ENCODE measurements around the gene CALR3.
"Not testable (repeated sequence)": the region's sequence is repeated elsewhere in the genome, so short reads cannot be mapped to it uniquely, and the experiment has no call there.

Gene CALR3

DNA sequence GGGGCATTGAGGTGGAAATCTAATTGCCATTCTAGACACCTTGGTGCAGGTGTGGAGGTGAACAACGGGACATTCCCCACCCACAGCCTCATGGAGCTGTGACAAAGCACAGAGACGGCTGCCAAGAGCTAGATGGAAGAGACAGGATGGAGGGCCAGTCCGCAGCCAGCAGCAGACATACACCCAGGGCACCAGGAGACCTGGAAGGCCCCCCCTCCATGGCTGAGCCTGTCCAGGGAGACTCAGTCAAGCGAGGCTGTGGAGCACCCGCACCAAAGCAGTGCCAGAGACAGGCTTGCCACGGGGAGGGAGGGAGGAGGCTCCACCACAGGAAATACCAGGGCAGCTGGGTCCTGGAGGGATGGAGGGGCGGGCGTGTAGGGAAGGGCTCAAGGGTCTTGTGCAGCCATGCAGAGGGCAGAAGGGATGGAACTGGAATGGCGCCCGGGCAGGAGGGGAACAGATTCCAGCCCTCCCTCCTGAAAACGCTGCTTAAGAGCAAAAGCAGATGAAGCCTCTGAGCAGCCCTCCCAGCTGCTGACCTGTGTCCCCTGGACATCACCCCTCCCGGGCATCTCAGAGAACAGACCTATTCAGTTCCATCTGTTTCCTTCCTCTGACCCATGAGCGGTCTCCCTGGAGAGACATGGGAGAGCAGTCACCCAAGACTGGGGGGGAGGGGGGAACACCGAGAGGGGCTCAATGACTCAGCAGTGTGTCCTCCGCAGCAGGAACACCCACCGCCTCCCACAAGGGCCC lies 38.6 kb downstream of the CALR3 start:
- DNase-seq, result no peak

DNA sequence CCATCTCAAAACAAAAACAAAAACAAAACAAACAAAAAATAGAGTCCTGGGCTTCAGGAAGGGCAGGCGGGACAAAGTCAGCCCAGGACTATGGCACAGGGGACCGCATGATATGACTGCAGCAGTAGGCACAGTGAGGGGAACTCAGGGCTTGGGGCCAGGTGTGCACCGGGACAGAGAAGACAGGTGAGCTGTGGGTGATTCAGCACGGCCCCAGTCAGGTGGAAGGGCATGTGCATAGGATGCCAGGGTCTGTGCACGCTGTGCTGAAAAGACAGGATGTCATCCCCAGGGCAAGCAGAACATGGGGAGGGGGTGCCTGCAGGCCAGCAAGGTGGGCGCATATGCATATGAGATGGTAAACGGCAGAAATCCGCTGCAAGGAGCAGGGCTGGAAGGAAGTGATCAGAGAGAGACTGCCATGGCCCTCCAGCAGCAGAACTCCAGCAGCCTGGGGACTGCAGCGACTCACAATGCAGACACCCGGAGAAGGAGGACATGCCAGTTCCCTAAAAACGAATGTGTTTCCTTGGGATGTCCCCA lies 39.2 kb downstream of the CALR3 start:
- DNase-seq, result no peak

DNA sequence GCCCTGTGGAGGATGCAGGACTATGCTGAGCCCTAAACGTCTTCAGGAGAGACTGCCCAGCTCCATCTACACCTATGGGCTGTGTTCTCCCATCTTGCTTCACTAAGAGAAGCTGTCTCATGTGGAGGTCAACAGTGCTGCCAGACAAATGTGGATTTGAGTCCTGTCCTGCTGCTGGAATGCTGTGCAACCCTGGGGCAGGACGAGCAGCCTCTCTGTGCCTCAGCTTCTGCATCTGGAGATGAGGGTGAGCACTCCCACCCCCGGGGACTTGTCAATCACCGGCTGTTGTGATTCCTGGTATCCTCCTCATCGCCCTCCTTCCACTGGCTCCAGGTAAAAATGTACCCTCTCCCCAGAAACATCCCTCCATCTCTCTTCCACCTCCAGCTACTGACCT lies 40.5 kb downstream of the CALR3 start:
- DNase-seq, result no peak

DNA sequence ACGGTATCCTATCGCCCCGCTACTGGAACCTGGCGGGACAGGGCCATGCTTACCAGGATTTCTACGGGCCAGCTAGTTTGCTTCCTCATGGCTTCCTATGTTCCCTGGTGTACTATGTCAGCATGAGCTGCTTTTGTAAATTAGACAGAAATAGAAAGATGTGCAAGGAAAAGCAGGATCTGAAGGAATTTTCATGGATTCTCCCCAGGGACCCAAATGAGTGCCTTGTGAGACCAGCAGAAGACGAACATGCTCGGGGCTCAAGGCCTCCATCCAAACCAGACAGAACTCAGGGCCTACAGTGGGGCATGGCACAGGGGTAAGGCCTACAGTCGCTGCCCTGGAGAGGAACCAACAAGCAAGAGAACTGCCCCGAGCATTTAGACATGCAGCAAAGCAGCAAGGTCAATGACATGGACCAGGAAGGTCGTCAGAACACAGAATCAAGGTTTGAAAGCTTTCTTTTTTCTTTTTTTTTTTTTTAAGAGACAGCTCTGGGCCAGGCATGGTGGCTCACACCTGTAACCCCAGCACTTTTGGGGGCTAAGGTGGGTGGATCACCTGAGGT lies 41.5 kb downstream of the CALR3 start:
- DNase-seq, result no peak

DNA sequence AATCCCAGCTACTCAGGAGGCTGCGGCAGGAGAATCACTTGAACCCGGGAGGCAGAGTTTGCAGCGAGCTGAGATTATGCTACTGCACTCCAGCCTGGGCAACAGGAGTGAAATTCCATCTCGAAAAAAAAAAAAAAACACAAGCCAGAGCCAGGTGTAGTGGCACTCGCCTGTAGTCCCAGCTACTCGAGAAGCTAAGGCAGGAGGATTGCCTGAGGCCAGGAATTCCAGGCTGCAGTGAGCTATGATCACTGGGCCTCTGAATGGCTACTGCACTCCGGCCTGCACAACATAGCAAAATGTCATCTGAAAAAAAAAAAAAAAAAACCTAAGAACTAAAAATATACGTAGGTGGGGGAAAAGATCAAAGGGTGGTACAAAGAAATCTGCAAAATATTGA lies 43.6 kb downstream of the CALR3 start:
- DNase-seq, result no peak

DNA sequence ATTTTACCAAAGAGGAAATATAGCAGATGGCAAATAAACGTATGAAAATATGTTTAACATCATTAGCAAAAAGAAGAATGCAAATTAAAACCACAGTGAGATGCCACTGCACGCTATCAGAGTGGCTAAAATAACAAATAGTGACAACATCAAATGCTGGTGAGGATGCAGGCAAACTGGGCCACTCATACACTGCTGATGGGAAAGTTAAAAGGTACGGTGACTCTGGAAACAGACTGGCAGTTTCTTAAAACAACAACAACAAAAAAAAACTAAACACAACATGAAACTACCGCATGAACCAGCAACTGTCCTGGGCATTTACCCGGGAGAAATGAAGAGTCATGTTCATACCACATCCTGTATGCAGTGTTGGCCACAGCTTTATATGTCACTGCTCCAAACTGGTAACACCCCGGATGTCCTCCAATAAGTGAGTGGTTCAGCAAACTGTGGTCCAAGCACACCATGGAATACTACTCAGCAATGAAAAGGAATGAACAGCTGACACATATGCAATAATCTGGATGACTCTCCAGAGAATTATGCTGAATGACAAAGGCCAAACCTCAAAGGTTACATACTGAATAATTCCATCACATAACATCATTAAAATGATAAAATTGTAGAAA lies 46.5 kb downstream of the CALR3 start:
- DNase-seq, result no peak

DNA sequence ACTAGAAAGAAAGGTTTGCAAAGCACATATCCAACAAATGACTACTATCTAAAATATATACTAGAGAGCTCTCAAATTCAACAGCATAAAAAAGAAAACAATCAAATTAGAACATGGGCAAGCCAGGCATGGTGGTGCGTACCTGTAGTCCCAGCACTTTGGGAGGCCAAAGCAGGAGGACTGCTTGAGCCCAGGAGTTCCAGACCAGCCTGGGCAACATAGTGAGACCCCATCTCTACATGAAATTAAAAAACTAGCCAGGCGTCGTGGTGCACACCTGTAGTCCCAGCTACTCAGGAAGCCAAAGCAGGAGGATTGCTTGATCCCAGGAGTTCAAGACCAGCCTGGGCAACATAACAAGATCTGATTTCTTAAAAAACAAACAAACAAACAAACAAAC lies 47.1 kb downstream of the CALR3 start:
- DNase-seq, result not testable (repeated sequence)

DNA sequence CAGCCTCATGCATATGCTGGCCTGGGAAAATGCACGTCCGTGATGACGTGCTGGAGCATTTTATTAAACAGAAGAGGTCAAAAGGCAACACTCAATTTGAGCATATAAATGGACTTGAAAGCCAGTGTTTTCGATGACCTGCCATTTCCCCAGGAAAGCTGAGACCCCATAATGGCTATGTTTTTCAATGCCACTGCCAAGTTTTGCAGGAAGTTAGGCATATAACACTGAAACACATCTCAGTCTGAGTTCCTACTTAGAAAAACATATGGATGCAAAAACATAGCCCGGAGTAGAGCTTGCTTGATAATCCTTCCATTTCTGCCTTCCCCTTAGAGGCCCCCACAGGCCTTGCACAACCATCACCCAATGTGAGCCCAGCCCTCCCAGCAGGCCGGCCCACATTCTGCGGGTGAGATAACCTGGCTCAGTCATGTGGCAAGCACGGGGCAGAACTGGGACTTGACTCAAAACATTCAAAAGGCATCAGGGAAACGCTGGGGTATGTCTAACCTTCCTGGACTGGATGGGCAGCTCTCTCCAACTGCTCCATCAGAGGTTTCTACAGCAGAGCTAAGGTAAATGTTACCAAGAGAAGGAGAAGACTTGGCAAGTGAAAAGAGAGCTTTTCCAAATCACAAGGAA lies 49.1 kb downstream of the CALR3 start:
- DNase-seq, result no peak

DNA sequence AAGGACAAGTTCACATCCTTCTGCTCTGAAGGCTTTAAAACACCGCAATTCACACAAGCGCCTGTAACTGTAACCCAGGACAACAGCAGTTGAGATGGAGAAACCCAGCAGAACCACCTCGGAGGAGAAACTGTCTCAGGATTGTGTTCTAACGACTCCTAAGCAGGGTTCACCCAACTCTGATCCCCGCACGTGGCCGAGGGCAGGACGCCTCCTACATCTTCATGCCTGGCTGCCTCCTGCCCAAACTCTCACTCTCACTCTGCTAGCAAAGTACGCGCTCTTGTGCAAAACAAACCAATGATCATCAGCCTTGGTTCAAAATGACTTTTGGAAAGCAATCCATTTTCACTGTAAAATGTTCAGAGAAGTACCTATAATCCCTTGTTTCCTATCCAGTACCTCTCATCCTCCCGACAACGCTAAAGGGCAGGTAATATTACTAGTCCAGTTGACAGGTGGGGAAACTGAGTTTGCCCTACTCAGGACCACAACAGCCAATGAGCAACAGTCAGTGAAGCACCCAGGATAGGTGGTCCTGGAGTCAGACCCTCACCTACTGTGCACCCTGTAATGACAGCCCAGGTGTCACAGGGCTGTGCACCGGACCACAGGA lies 49.8 kb downstream of the CALR3 start:
- no peak for DNase-seq

DNA sequence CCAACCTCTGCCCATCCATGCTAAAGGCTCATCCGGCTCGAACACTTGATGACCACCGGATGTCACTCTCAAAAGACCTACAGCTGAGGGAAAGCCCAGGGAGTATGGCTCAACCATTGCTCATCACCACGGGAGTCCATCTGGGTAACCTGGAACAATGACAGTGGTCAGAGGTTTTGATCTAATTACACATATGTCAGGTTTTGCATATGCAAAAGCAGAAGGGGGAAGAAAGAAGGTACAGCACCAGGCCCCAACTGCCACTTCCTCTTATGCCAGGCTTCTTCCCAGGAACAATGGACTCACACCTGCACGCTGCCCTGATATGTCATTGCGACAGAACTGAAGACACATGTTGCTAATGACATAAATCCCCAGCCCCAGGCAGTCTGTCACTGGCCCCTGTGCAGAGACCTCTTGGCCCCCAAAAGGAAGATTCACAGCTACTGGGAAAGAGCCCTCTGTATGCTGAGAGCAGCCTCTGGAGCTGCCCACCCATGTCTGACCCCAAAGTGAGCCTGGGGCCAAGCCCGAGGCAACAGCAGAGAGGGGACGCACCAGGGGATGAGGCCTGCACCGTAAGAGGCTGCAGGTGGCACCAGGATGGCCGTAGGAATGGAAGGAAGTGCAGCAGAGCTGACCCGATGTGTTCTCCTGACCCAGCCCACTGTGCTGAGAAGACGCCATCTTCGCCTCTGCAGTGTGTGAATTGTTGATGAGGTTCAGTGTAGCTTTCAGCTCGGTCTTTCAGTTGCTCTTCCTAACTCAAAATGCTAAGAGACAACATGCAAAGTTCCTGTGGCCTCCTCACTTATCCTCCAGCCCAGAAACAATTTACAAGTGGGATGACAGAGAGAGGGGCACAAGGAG lies 50.5 kb downstream of the CALR3 start:
- DNase-seq, result no peak

DNA sequence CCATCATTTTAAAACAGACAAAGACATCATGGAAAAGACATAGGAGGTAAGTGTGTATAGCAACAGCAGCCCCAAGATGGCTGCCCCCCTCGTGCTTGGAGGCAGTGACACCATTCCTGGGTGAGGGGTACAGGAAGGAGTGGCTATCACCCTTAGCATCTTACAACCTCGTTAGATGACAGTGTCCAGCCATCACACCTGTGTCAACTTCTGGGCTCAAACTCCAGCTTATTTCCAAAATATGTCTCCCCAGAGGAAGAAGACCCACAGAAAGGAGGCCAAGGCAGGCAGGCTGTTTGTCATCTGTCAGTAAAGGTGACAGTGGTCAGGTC lies 51.7 kb downstream of the CALR3 start:
- DNase-seq, result no peak

DNA sequence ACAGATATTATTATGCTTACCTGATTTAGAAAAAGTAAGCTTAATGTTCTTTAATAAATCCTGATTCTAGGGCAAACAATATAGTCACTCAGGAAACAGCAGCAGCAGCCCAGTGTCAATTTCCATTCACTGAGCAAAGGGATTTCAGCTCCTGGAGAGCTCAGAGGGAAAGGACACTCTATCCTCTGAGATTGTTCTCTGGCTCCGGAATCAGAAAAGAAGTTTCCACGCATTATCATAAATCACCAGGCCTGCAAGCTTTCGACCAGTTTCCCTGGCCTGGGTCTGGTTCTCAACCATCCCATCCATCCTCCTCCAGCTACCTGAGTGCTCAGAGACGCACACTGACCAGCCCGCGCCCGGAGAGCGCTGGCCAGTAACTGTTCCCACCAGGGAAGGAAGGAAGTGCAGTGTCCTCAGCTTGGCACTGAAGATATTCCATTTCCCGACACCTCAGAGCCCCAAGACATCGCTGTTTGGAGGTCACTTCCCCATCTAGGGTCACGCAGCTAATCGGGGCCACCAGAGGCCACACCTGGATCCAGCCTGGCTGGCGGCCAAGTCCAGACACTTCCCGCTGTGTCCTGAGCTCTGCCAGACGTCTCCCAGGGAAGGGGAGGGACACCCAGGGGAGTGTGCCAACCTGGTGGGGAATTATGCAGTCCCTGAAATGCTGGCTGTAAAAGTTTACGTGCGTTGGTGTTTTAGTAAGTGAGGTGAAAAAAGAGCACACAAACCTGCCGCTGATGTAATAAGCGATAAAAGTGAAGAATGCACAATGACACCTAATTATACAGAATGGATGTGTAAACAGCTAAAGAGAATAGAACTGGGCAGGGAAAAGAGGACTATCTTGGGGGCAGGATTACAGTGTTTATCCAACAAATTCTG lies 53.3 kb downstream of the CALR3 start:
- no peak for DNase-seq

DNA sequence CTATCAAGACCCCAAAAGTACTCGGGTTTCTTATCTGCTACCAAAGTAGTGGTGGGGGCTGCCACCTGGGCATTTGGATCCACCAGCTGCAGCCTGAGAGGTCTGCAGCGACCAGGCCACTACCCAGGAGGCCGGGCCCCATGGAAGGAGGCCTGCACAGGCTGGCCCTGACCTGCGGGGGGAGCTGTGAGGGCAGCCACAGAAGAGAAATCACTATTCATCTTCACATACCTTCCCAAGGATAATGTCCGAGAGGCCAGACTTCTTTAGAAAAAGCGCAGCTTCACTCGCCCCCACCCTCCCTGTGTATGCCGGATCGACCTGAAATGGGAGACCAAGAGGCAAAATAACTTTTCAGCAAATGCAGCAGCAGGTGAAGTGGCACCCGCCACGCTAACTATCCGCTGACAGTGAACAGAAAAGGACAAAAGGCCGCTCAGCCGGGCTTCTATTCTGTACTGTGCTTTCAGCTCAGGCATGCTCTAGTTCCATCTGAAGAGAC lies 54.3 kb downstream of the CALR3 start:
- peak in 2 of 6 experiments; percentile 4 to 8 for DNase-seq

DNA sequence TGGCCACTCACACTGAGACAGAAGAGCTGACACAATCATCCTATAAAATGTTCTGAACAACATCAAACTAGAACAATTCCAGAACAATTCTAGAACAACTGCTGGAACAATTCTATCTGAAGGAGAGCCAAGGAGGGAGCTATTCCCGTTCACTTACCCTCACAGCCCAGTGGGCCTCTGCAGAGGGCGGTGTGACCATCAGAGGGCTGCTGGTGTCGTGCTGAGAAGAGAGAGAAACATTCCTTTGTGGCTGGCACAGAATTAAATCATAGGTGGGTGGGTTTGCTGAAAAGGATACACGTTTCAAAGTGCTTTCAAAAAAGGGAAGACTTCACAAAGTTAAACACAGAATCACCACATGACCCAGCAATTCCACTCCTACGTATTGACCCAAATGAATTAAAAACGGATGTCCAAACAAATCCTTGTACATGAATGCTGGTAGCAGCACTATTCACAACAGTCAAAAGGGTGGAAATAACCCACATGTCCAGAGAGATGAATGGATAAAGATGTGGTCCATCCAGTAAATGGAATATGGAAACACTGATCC lies 59.1 kb downstream of the CALR3 start:
- no peak for DNase-seq

DNA sequence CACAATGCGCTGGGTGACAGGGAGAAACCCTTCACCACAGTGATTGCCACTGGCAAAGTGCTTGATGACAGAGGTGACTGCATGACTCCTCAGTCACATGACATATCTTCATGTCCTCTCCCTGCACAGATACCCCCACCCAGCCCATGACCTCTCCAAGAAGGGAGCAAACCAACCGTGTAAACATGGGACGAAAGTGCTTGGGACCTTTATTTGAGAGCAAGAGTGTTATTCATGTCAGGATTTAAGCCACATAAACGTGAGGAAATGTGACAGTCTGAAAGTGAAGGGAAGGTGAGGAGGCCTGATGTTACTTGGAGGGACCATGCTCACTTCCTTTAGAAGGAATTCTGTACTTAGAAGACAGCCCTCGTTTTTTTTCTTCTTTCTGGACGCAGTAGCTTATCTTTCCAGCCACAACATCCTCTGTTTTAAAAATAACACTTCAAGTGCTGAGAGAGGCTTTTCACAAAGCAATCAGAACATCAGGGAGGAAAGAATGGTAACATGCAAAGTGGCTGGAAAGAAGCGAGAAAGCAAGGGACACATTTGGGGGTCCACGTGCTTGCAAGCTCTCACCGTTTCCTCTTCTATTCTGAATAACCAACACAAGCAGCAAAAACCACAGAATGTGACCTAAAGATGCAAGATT lies 59.8 kb downstream of the CALR3 start:
- no peak for DNase-seq

DNA sequence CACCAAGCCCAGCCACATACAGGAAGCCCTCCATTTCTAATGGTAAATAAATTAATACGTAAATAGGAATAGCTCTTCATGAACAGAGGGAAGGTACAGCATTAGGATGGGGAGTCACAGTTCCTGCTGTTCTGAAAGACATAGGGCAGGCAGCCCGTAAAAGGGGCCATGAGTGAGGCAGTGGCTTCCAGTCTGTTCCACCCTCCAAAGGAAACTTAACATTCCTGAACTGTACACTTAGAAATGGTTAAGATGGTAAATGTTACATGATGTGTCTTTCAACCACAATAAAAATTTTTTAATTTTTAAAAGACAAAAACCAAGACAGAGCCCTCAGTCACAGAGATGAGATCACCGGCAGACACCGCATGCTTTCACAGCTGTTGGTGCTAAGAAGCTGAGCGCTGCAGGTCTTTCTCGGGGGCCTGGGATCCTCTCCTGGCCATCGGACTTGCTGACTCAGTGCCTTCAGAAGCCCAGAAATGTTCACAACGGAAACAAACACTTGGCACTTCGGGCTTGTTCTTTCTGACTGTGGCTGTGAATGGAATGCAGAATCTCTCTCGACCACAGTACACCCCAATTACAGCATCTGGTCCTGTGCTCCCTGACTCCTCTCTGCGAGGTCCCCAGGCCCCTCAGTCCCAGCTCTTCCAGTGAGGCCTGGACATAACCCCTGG lies 60.6 kb downstream of the CALR3 start:
- DNase-seq, result no peak

DNA sequence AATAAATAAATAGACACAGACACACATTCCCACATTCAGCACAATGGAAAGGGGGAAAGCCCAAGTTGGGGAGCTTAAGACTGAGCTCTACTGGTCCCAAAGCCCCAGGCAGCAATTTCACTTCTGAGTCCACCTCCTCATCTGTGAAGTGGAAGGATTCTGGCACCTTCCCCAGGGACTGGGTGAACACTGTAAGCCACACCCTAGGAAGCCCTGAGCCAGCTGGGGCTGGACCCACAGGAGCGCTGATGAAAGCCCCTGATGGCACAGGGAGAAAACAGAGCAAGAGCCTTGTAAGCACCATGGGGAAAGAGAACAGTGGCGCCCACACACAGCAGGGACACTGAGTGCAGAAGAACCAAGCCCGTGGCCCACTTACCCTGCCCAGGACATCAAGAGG lies 62.0 kb downstream of the CALR3 start:
- no peak for DNase-seq

DNA sequence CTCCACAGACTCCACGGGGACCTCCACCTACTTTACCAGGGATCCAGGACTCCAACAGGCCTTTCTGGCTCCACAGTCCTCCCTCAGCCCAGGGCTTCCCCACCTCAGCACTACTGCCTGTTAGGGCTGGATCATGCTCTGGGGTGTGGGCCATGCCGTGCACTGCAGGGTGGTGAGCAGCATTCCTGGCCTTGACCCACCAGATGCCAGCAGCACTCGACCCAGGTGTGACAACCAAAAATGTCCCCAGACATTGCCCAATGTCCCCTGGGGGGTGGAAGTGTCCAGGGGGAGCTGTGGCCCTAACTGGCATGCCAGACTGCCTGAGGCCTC lies 66.2 kb downstream of the CALR3 start:
- no peak for DNase-seq

DNA sequence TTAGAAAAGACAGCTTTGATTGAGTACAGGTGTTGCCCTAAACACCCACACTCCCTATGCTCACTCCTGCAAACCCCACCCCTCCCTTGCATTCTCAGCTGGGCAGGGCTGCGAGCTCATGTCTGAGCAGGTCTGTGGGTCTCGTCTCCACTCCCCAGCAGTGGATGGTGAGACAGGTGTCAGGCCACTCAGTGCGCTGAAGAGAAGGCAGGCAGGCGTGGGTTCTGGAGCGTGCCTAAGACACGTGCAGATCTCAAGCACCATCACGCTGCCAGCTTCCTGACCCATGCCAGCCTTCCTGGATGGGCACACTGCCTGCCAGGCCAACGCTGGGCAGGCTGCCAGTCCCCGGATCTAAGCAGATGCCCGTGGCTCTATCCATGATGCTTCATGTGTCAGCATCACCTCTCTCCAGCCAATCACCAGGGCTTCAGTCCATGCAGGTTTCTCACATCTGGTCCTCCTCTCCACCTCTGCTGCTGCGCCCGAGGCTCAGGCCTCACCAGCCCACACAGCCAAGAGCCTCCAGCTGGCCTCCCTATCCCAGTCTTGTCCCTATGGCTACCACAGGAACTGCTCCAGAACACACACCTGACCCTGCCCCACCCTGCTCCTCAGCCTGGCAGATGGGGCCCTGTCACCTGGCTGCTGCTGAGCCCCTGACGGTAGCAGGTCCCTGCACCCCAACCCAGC lies 66.8 kb downstream of the CALR3 start:
- DNase-seq, result peak in 1 of 6 experiments; percentile 23
